Skin of body (tissue), 2 donors: ENCODE measurements around the gene RFTN1. TPM values are rescaled to one million over a fixed set of nuclear protein-coding genes. Genes with fewer than 3 reads are reported as not detected.

Experiments
- DNase-seq: peaks from one replicate; lab custom pipeline; 2025; lab: John Stamatoyannopoulos, UW
- total RNA-seq: library from RNA; depleted of rRNA; stranded (reverse); fragments of >200 nt; gene quantifications from one replicate; pipeline ENCODE4 v1.2.3, GENCODE V29; 2014

RFTN1 gene
- total RNA-seq, 1 donor from 2014 or later = 25.3 TPM

DNA sequence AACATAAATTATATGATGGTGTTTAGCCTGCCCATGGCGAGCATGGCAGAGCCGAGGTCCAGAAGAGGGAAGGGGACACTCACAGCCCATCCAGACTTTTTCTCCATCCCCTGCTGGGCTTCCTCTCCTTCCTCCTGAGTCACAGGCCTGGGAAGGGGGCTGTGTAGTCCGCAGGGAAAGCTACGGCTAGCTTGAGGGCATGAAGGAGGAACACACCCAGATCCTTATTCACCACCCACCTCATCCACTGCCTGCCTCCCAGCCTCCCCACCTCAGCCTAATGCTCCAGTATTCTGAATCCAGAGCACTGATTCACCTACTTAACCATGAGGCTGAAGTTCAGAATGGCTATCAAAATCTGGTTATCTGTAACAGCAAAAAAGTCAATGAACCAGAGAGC is 150.7 kb downstream of the RFTN1 start:
- DNase-seq = no peak

GRCh38 chr3:16361087-16361486 is 152.4 kb downstream of the RFTN1 start:
- DNase-seq = no peak

DNA sequence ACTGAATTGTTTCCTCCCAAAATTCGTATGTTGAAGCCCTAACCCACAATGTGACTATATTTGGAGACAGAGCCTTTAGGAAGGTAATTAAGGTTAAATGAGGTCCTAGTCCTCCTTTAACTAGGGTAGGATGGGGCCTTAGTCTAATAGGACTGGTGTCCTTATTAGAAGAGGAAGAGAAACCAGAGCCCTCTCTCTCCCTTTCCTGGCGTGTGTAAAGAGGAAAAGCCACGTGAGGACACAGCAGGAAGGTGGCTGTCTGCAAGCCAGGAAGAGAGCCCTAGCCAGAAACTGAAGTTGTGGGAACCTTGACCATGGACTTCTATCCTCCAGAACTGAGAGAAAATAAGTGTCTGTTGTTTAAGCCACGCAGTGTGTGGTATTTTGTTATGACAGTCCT is 154.2 kb downstream of the RFTN1 start:
- no peak for DNase-seq

DNA sequence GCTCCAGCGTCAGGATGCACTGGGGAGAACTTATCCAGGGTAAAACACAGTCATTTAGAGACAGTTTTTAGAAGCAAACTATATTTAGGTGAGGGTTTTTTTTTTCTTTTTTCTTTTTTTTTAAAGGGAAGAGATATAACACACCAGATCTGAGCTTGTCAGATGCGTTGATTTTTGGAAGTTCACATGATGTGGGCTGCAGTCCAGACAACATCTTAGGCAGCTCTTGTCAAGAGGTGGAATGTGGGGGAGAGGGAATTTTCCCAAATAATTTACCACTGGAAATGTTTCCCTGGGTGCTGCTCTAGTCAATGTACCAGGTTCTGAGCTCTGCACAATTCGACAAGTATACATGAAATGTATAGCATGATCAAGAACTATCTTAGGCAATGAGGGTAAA is 155.2 kb downstream of the RFTN1 start:
- no peak for DNase-seq

- no peak for DNase-seq
Measured at GRCh38 chr3:16357186-16358121, 156.0 kb downstream of the RFTN1 start.

DNA sequence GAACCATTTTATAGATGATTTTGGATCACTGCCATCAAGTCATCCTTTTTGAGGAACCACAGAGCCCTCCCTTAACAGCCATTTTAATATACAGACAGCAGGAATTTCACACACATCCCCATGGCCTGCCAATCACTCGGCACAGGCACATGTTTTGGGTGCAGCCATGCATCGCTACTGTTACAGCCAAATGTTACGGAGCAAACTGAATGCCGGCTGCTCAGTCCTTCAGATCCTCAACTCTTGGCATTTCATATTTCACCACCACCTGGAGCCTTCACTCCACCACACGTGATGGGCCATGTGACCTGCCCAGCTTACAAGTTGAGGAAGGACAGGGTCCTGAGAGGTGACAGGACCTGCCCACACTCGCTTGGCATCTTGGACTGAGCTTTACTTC is 157.7 kb downstream of the RFTN1 start:
- DNase-seq = no peak

GRCh38 chr3:16354291-16354690 is 159.2 kb downstream of the RFTN1 start:
- no peak for DNase-seq

- no peak for DNase-seq
Measured at GRCh38 chr3:16352428-16352827, 161.1 kb downstream of the RFTN1 start.

- no peak for DNase-seq
Measured at GRCh38 chr3:16350597-16351318, 162.7 kb downstream of the RFTN1 start.

DNA sequence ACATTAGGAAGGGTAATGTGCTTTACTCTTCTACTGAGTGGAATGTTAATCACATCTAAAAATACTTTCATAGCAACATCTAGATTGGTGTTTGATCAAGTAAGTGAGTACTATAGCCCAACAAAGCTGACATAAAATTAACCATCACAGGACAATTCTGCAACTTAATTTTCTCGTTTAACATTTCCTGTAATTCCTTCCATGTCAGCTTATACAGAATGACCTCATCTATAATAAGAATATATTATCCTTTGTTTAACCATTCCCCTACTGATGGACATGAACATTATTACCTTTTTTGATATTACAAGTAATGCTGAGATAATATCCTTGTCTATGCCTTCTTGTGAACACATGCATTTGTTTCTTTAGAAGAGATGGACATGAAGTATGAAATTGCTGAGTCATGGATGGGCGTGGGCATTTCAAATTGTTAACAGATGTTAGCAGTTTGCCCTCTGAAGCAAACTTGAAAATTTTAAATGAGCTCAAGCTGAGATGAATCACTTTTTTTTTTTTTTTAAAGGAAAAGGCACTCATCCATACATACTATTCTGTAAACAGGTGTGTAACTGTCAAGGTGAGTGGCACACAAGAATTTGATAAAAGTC is 163.4 kb downstream of the RFTN1 start:
- peak; percentile 28 for DNase-seq

- no peak for DNase-seq
Measured at GRCh38 chr3:16347548-16347947, 166.0 kb downstream of the RFTN1 start.

GRCh38 chr3:16346413-16347081 is 167.0 kb downstream of the RFTN1 start:
- no peak for DNase-seq

DNA sequence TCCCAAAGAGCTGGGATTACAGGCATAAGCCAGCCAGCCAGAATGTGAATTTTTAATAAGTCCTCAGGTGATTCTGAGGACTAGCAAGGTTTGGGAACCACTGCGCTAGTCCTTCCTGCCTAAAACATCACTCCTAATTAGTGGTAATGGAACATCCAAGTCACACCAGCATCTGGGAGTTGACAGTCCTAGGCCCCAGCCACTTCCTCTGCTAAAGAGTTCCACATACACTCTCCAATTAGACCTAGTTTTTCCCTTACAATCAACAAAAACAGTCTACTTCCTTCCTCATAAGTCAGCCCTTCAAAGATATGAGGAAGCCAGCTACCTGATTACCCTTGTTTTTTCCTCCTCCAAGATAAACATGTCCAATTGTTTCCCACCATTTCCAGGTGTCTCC is 170.4 kb downstream of the RFTN1 start:
- no peak for DNase-seq

DNA sequence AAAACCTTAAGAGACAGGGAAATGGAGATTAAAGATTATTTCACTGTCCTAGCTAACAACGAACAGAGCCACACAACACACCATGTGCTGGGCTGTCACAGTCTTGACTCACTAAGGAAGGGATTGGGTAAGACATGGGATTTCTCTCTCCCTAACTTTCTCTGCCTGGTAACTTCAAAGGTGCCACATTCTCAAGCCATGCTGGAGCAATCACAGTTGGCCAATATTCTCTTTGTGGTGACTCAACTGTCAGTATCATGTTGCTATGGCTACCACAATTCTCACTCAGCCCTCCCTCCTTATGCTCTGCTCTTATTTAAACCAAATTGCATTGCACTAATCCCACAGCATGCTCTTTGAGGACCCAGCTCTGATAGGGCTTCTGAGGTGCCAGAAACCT is 174.5 kb downstream of the RFTN1 start:
- peak; percentile 10 for DNase-seq

- DNase-seq = no peak
Measured at GRCh38 chr3:16337856-16338540, 175.5 kb downstream of the RFTN1 start.

GRCh38 chr3:16336825-16337224 is 176.7 kb downstream of the RFTN1 start:
- no peak for DNase-seq

DNA sequence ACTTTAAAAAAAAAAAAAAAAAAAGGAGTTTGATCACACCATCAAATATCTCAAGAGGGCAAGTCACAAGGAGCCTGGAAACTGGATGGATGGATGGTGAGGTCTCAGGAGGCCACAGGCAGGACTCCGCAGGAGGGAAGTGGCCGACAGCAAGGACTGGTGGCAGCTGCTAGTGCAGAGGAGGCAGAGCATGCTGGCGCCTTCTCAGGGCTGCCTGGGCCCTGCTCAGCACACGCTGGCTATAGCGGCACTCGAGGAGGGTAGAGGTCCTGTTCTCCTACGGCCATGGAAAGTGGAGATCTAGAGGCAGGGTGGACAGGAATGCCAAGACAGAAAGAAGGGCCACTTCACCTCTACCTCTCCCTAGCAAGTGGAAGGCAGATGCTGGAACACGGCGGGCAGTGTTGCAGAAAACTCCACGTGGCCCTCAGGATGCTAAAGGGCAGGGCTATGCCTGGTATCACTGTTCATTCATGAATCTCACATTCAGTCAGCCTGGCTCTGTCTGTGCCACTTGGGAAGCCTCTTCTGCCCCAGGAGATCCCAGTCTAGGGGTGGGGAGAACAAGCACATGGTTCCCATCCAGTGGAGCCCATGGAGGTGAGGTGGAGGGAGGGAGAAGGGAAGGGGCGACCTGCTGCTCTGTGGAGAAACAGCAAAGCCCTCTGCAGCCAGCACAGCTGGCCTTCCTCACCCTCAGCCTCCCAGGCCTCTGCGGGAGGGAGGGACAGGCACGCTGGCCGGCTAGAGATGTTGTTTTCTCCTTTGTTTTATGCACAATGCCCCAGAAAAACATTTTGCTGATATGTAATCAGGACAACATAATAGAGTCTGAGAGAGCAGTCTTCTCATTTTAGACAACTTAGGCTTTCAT is 177.5 kb downstream of the RFTN1 start:
- DNase-seq = no peak

- no peak for DNase-seq
Measured at GRCh38 chr3:16335333-16335732, 178.2 kb downstream of the RFTN1 start.

DNA sequence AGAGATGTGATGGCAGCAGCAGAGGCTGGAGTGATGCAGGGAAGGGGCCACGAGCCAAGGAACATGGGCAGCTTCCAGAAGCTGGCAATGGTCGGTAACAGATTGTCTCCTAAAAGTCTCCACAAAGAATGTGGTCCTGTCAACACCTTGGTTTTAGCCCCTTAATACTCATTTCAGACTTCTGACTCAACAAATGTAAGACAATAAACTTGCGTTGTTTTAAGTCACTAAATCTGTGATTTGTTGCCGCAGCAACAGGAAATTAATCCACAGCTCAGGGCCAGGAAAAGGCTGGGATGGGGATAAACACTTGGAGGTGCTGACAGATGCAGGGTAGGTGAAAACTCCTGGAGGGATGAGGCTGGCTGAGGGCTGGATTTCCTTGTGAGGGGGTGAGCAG is 178.6 kb downstream of the RFTN1 start:
- DNase-seq = no peak

GRCh38 chr3:16332904-16333426 is 180.5 kb downstream of the RFTN1 start:
- DNase-seq = no peak
